KG1 (cell line): ENCODE results near the gene CNPY1.

ENCODE experiments used
- DNase-seq: peaks from one replicate; lab custom pipeline; 2025; lab: John Stamatoyannopoulos, UW

Gene CNPY1

DNA sequence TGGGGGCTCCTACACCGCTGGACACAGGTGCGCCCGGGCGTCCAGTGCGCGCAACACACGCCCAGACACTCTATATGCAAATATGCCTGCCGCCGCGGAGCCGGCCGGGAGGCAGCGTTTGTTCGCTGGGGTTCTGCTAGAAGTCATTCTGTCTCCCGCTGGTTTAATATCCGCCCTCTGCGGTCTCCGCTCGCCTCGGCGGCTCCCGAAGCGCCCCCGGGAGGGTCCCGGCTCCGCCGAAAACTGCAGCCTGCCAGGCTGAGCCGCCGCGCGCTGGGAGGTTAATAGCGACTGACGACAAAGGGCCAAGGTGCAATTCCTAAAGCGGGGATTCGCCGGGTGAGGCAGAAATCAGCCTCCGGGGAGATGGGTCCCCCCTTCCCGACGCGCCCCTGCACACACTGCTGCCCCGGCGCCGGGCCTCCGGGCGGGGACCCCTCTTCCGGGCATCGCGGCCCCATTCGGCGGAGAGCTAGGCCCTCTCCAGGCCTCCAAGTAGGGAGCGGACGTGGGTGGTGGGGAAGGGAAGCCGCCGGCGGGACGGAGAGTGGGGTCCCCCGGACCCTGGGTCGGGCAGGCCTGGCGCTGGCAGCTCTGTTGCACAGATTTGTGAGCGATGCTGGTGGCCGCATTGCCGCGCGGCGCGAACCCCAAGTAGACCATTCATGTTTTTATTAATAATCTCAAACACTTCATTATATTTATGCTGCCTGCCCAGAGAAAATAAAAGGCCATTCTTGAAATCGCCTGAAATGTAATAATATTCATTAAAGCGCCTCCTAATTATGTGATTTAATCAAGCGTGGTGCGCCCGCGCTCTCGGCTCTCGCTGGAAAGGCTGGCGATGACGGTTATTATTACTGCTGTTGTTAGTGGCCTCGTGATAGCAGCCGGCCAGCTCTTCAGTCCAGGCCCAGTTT is 79.3 kb downstream of the CNPY1 start:
- DNase-seq: no peak

DNA sequence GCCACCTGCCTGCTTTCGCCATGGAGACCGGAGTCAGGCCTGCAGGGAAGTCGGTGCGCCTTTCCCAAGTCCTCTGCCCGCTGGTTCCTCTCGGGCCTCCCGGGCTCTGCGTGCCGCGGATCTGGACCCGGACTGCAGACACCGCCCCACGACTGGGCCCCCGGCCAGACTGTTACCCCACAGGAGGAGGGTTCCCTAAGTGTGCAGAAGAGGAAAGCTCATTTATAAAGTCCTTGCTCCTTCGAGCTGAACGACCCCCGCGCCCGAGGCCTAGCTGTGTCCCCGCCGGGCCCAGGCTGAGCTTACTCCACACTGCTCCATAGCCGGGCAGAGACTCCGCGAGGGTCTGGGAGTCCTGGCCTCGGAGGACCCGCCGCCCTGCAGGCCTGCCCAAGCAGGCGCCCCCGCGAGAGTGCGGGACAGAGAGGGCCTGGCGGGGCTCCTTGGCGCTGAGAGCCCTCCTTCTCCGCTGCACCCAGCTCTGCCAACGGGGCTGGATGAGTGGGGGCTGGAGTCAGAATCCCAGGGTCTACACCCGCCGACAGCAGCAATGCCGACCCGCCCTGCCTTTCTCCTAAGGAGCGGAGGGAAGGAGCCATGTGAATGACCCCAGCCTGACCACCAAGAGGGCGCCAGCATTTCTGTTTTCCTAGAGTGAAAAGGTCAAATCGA is 80.1 kb downstream of the CNPY1 start:
- DNase-seq: no peak

DNA sequence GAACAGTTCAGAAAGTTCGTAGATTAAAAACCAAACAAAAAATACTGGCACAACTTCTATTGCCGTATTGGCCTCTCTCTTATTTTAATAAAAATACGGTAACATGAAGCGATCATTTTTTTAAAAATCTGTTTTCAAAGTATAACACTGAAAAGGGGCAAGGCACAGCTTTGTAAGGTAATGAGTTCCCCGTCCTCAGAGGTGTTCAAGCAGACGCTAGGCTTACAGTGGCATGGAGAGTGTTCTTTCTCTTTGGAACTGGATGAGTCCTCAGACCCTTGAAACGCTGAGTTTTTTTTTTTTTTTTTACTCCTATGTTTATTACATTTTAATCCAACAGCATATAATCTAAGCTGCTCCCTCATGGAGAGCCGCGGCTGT is 80.6 kb downstream of the CNPY1 start:
- DNase-seq: no peak

DNA sequence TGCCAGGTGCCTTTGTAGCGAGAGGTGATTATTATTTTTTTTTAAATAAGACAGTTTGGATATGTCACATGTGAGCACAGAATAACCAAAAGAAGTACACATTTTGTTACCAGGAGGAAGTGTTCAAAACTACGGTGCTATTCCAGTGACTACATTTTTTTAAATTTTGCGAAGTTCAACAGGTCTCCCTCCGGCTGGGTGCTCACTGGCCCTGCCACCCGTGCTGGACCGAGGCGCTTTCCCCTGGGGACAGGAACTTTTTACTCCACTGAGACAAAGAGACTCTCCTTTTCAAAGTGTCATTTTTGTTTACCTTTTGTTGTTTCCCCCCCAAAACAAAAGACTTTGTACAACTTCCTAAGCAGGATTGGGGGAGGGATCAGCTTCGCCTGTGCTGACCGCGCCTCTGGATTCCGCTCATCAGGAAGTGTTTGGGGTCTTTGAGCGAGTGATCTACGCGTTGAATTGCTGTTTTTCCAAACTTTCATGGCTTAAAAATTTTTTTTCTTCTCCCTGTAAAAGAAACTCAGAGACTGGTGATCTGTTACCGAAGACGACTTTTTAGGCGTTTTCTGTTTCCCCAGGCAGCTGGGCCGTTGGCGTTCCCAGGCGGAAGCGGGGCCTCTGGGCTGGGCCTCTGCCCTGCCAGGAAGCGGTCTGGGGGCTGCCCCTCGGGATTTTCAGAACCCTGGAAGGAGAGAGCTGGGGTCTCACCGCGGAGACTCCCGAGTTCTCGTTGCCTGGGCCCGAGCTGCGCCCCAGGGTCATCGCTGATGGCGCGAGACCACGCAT is 81.2 kb downstream of the CNPY1 start:
- DNase-seq: no peak

DNA sequence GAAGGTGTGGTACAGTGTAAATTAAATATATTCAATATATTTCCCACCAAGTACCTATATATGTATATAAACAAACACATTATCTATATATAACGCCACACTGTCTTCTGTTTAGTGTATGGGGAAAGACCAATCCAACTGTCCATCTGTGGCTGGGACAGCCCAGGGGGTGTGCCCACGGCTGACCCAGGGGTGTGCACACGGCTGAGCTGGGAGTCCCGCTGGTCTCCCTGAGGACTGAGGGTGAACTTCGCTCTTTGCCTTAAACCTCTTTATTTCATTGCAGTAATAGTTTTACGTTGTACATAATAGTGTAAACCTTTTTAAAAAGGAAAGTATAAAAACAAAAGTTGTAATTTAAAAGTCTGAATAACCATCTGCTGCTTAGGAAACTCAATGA is 82.2 kb downstream of the CNPY1 start:
- DNase-seq: no peak

DNA sequence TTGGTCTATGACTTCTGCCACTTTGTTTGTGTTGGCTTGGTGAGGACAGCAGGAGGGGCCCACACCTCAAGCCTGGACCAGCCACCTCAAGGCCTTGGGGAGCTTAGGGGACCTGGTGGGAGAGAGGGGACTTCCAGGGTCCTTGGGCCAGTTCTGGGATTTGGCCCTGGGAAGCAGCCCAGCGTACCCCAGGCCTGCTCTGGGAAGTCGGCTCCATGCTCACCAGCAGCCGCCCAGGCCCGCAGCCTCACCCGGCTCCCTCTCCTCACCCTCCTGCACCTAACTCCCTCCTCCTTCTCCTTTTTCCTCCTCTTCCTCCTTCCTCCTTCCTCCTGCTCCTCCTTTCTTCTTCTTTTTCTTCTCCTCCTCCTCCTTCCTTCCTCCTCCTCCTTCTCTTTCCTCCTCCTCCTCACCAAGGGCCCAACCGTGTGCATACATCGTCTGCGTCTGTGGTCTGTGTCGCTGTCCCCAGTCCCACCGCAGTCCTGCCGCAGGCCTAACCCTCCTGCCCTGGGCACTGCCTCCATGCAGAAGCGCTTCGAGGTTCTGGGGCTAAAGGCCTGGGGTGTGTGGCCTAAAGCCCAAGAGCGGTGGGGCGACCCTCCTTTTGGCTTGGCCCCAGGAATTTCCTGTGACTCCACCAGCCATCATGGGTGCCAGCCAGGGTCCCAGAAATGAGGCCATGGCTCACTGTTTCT is 83.1 kb downstream of the CNPY1 start:
- no peak for DNase-seq

DNA sequence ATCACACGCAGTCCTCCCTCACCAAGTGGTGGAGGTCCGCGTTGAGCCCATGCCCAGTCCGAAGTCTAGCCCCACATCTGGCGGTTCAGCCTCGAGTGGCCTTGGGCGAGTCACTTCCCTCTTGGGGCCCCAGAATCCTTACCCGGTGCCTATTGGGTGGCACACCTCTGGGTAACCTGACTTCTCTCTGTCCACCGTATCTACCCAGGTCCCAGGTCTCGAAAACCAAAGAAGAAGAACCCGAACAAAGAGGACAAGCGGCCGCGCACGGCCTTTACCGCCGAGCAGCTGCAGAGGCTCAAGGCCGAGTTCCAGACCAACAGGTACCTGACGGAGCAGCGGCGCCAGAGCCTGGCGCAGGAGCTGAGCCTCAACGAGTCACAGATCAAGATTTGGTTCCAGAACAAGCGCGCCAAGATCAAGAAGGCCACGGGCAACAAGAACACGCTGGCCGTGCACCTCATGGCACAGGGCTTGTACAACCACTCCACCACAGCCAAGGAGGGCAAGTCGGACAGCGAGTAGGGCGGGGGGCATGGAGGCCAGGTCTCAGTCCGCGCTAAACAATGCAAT is 84.1 kb downstream of the CNPY1 start:
- no peak for DNase-seq

DNA sequence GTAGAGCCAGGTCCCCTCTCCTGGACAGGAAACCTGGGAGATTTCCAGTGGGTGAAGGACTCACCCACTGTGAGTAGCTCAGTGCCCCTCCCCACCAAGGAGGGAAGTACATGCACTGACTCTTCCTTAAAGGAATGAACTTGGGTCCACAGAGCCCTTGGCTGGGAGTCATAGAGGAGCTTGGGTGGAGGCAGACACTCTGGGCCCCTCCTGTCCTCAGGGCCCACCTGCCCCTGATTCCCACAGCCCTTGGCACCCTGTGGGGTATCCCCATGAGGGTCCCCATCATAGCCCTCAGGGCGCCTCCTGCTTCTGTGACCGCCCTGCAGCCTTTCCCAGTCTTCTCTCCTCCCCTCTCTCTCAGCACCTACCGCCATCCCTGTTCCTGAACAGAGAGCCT is 84.7 kb downstream of the CNPY1 start:
- DNase-seq: no peak

DNA sequence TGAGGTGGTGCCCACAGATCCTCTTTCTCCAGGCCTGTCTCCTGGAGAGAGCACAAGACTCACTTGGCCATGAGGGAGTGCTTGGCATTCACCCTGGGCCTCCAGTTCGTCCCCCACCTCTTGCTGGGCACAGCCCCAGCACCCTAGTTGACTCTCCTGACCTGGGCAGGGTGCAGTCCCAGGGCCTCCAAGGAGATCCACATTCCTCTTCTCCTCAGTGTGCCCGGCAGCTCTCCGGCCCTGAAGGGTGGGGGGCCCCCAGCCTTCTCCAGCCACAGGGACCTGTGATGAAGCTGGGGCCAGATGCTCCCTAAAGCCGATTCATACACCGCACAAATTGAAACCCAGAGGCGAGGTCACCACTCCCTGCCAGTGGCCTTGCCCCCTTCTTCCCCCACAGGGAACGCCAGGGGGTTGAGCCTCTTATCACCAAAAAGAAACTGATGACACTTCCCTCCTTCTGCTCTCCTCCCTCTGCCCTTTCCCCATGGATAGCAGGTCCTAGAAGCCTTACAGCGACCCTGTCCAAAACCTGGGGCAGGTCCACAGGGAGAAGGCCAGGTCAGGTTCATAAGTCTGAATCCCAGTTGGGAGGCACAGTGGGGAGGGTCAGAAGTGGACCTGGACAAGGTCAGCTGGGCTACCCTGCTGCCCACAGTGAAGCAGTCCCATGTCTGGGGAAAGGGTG is 85.3 kb downstream of the CNPY1 start:
- no peak for DNase-seq

DNA sequence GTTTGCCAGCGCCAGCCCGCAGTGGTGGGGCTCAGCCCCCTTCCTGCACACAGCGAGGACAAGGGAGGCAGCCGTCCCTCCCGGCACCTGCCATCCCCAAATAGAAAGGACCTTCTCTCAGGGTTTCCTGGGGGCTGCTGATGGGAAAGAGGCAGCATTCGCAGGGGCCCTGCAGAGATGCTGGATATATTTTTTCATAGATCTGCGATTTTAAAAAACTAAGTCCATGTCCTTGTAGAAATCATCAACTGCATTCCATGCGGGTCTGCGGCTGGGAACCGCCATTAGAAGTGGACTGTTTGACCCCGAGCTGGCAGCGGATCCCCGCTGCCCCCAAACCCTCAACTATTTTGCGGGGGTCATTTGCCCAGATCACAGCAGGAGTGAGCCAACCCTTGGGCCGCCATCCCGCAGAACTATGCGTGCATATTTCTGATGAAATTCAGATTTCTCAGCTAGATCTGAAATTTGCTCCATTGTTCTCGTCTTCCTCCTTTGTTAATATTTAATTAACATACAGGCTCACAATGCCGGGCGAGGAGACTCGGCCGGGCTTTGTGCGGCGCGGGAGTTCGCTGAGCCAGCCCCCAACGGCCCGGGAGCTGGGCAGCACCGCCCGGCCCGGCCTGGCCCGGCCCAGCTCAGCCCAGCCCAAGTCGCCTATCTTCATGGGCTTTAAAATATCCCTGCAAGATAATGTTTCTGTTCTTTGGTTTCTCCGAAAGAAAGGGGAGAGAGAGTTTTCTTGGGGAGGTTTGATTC is 86.5 kb downstream of the CNPY1 start:
- no peak for DNase-seq

DNA sequence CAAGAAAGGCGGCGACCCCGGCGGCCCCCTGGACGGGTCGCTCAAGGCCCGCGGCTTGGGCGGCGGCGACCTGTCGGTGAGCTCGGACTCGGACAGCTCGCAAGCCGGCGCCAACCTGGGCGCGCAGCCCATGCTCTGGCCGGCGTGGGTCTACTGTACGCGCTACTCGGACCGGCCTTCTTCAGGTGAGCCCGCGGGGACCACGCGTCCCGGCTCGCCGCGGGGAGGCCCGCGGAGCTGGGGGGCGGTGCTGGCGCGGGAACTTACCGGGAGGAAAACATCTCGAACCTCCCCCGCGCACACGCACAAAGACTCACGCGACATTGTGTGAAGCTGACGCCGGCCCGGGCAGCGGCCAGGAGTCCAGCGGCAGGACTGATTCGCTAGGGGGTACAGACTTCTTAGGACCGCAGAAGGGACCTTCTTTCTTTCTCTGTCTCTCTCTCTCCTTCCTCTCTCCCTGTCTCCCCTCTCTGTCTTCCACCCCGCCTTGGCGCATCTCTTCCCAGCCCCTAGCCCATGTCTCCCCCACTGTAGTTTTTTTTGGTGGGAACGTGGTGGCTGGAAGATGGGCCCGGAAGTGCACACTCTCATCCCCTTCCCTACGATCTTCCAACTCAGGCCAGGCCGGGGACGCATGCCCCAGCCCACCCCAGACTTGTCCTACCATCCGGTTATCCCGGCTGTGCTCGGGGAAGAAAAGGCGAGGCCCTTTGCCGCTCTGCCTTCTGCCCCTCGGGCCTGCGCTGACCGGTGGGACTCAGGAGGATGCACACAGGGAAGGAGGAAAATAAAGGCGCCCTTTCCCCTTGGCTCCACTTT is 87.3 kb downstream of the CNPY1 start:
- DNase-seq: no peak

DNA sequence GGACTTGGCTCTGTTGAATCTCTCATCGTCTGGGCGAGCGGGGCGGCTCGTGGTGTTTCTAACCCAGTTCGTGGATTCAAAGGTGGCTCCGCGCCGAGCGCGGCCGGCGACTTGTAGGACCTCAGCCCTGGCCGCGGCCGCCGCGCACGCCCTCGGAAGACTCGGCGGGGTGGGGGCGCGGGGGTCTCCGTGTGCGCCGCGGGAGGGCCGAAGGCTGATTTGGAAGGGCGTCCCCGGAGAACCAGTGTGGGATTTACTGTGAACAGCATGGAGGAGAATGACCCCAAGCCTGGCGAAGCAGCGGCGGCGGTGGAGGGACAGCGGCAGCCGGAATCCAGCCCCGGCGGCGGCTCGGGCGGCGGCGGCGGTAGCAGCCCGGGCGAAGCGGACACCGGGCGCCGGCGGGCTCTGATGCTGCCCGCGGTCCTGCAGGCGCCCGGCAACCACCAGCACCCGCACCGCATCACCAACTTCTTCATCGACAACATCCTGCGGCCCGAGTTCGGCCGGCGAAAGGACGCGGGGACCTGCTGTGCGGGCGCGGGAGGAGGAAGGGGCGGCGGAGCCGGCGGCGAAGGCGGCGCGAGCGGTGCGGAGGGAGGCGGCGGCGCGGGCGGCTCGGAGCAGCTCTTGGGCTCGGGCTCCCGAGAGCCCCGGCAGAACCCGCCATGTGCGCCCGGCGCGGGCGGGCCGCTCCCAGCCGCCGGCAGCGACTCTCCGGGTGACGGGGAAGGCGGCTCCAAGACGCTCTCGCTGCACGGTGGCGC is 88.1 kb downstream of the CNPY1 start, which contains the start of gene EN2:
TSS of gene EN2 (plus strand) at position 19 of the 767 bp plus-strand sequence. CDS start at position 268, 249 bp downstream.
- DNase-seq: no peak

DNA sequence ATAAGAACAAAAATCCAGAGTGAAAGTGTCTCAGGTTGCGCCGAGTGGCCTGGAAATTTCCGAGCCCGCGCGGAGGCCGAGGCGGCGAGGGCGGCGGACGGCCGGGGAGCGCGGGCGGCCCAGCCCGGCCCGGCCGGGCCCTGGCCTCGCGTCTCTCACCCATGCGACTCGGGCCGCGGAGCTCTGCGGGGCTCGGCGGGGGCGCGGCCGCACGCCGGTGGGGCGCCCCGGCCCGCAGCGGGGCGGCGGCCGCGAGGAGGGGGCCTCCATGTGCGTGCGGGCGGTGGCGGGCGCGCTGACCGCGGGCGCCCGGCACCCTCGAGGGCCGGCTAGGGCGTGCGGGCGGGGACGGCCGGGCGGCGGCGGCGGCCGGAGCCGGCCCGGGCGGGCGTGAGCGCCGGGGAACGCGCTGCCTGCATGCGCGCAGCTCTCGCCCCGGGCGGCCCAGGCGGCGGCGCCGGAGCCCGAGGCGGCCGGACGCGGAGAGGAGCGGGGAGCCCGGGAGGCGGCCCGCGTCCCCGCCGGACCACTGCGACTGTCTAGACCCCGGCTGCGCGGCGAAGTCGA is 88.7 kb downstream of the CNPY1 start:
- no peak for DNase-seq

DNA sequence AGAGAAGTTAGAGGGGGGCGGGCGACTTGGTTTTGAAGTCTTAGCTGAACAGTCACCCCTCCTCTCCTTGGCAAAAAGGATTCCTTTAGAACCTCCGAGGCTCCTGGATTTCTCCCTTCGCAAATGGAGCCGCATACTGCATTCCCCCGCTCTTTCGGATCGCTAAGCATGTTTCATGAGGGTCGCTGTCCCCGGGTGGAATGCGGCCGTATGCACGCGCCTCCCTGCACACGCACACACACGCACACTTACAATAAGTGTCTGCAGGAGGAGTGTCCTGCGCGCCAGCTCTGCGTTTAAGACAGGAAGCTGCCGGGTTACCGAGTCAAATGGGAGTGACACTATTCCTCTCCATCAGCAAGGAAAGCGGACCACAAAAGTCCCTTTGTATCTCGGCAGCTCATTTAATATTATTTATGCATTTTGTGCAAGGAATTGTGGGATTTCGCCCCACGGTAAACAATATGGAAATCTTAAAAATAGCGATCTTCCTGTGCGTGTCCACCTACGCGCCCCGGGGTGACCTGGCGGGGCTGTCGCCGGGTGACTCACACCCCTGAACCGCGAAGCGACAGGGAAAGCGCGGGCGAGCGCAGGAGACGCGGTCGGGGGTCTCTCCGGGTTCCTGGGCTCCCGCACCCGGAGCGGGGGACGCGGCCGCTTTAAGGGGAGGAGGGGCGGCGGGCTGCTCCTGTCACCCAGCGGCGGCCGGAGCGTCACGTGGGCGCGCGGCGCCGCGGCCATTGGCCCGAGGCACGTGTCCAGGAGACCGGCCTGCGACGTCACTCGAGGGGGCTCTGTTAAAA is 89.4 kb downstream of the CNPY1 start:
- no peak for DNase-seq

DNA sequence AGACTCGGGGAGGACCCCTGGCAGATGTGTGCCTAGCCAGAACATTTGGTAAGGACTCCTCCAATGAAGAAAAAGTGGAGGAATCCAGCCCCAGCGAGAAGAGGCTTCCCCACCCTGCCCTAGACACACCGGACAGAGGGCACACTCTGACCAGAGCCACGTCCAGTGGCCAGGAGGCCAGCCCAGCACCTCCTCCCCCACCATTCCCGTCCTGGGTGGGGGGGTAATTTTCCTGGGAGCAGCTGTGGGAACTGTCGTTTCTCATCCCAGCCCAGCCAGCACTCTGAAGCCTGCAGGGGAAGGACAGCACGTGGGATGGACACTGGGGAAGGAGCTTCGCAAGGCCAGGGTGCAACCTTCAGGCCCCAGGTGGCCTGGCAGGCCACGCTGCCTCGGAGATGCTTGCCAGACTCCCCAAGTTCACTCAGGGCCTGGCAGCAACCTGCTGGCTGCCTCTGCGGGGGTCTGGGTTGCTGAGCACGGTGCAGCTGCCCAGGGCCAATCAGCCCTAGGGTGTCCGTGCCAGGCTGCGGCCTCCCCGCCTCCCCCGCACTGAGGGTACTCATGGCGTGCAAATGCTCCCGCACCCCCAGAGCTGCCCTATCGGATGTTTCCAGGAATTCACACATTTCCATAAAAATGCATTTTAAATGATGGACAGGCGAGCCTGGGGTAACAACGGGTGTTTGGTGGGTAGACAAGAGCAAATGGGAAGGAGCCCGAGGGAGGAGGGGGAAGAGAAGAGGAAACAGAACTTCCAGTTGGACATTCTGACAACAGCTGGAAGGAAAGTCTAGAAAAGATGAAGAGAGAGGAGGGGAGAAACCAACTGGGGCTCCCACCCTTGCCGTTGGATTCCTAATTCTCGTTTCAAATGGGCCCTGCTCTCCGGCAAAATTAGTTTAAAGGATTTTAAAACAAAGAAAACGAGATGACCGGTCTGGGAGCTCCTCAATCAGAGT is 90.3 kb downstream of the CNPY1 start:
- DNase-seq: no peak

DNA sequence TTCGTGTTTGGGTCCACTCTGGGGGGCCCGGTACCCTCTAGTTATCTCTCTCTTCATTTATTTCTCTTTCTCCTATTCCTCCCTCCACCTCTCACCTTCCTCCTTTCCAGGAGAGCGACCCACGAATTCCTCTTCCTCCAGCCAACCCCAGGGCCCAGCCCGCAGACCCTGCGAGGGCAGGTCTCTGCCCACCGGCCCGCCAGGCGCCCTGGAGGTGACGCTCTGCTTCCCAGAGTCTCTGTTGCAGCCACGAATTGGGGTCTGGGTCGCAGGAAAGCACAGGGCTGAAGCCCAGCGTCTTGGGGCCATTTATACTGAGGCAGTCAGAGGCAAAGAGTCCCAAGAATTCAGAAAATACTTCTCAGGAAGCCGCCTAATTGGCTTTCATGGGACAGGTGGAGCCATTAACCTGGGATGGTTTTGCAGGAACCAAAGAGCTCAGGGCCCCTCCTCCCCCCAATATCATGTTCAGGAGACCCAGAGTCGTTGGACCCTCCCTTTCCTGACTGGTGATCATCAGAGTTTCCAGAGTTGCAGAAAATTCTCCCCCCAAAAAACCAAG is 91.1 kb downstream of the CNPY1 start:
- DNase-seq: no peak
